PC-3 (cell line): Measurements from ENCODE around the gene KRT82.

ENCODE experiments used
- EZH2 ChIP-seq: fragments of 300-600 bp; sonication (generic); IDR thresholded peaks from one replicate; pipeline ENCODE4 v1.6.1; 2017; ENCODE audit warnings: antibody characterized with exemption, mild to moderate bottlenecking, low read length; ENCODE audit not compliant: unreplicated experiment
- EZH2phosphoT487 ChIP-seq: fragments of 300-600 bp; sonication (generic); IDR thresholded peaks from 2 replicates; pipeline ENCODE4 v1.6.1; 2018; ENCODE audit warnings: mild to moderate bottlenecking, antibody characterized with exemption, low read length, borderline replicate concordance
- TF ChIP-seq, protein P1 (sequence below): fragments of 300-600 bp; sonication (generic); conservative IDR thresholded peaks from 2 replicates; pipeline ENCODE4 v1.5.1; 2017; ENCODE audit warnings: antibody characterized with exemption, low read depth, mild to moderate bottlenecking, low read length

DNA sequence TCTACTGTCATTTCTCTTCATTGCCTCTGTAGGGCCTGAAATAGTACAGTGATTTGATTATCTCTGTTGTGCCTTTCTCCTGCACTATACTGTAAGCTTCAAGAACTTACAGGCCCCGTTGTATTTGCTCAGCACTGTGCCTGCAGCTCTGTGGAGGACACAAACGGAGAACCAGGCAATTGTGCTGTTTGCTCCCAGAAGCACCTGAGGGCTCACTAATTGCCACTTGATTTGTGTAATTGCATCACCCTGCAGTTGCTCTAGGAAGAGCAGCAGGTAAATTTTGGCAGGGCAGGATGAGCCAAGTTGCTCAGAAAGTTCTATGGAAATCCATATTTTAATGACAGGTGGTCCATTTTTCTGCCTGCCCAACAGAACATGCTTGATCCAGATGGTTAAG, 11.6 kb upstream of the KRT82 start:
- TF ChIP-seq, protein P1, sequence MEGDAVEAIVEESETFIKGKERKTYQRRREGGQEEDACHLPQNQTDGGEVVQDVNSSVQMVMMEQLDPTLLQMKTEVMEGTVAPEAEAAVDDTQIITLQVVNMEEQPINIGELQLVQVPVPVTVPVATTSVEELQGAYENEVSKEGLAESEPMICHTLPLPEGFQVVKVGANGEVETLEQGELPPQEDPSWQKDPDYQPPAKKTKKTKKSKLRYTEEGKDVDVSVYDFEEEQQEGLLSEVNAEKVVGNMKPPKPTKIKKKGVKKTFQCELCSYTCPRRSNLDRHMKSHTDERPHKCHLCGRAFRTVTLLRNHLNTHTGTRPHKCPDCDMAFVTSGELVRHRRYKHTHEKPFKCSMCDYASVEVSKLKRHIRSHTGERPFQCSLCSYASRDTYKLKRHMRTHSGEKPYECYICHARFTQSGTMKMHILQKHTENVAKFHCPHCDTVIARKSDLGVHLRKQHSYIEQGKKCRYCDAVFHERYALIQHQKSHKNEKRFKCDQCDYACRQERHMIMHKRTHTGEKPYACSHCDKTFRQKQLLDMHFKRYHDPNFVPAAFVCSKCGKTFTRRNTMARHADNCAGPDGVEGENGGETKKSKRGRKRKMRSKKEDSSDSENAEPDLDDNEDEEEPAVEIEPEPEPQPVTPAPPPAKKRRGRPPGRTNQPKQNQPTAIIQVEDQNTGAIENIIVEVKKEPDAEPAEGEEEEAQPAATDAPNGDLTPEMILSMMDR, result no peak
- TF ChIP-seq EZH2phosphoT487, result no peak
- no peak for TF ChIP-seq EZH2
